H1 (cell line): Measurements from ENCODE around the gene ANKFY1. TPM values are rescaled to one million over a fixed set of nuclear protein-coding genes. Genes with fewer than 3 reads are reported as not detected.

ENCODE experiments used
- CTCF ChIA-PET: fragments of 300-600 bp; sonication (Branson Sonifier 250); formaldehyde crosslinking; loops from one replicate; lab custom pipeline; 2021; ENCODE audit not compliant: partially characterized antibody; lab: Charles Lee
- POLR2A ChIA-PET: fragments of 300-600 bp; sonication (Branson Sonifier 250); formaldehyde crosslinking; loops from one replicate; lab custom pipeline; 2021; ENCODE audit warnings: inconsistent platforms; ENCODE audit not compliant: partially characterized antibody; lab: Charles Lee
- DNase-seq, 2 experiments: peaks; one replicate each; pipeline versions ENCODE4 v3.0.0 to v3.0.0-alpha.2; 2010 to 2022; ENCODE audit warnings: low spot score in 2 of 2, low read depth in 1 of 2, mixed read lengths in 1 of 2
- FAIRE-seq: peaks from 2 replicates; lab custom pipeline; 2011; peaks lifted over from hg19 to GRCh38; lab: Jason Lieb, UNC
- H2AFZ ChIP-seq: 2 replicates; pipeline ENCODE4 v1.8.1; 2012; ENCODE audit warnings: low read length, inconsistent platforms
- H2AK5ac ChIP-seq: 2 replicates; pipeline ENCODE4 v1.6.1; 2013; ENCODE audit warnings: low read depth, low read length
- H2BK120ac ChIP-seq: replicated peaks from 2 replicates; pipeline ENCODE3; 2013; ENCODE audit warnings: low read depth, low read length, inconsistent platforms
- H2BK12ac ChIP-seq: 2 replicates; pipeline ENCODE4 v1.6.1; 2013; ENCODE audit warnings: low read depth, low read length
- H2BK15ac ChIP-seq: 2 replicates; pipeline ENCODE4 v1.6.1; 2013; ENCODE audit warnings: low read length
- H2BK20ac ChIP-seq: 2 replicates; pipeline ENCODE4 v1.6.1; 2013; ENCODE audit warnings: low read length
- H2BK5ac ChIP-seq: 2 replicates; pipeline ENCODE4 v1.6.1; 2013; ENCODE audit warnings: low read depth, low read length
- H3K14ac ChIP-seq: 2 replicates; pipeline ENCODE4 v1.6.1; 2013; ENCODE audit warnings: inconsistent platforms; ENCODE audit not compliant: insufficient read length
- H3K18ac ChIP-seq: 2 replicates; pipeline ENCODE4 v1.6.1; 2013; ENCODE audit warnings: low read length; ENCODE audit errors: extremely low read depth
- H3K23ac ChIP-seq: 2 replicates; pipeline ENCODE4 v1.6.1; 2013; ENCODE audit warnings: inconsistent platforms; ENCODE audit not compliant: insufficient read length
- H3K23me2 ChIP-seq: 2 replicates; pipeline ENCODE4 v1.6.1; 2013; ENCODE audit warnings: low read depth, low read length
- H3K27ac ChIP-seq: 2 replicates; pipeline ENCODE4 v1.6.1; 2011; ENCODE audit warnings: low read depth, low read length, inconsistent platforms
- H3K27me3 ChIP-seq, 4 experiments: replicated peaks in 1 of 4; 1 replicate in 1 of 4; 2 replicates in 3 of 4; pipeline versions ENCODE4 v1.6.1 to v1.8.1; 2011 to 2013; ENCODE audit warnings: low read length in 3 of 4, mild to moderate bottlenecking in 3 of 4, inconsistent platforms in 2 of 4, mixed read lengths in 2 of 4, moderate library complexity in 1 of 4; ENCODE audit not compliant: control insufficient read depth in 3 of 4, insufficient read depth in 3 of 4; ENCODE audit errors: extremely low read depth in 1 of 4
- H3K36me3 ChIP-seq, 4 experiments: 2 replicates each; pipeline versions ENCODE4 v1.6.1 to v1.8.1; 2011 to 2013; ENCODE audit warnings: mild to moderate bottlenecking in 4 of 4, low read length in 3 of 4, moderate library complexity in 2 of 4, control low read depth in 1 of 4, inconsistent platforms in 1 of 4; ENCODE audit not compliant: insufficient read depth in 4 of 4, control insufficient read depth in 2 of 4
- H3K4ac ChIP-seq: replicated peaks from 2 replicates; pipeline ENCODE3; 2013; ENCODE audit warnings: low read length, low read depth, mixed read lengths, inconsistent platforms; ENCODE audit not compliant: insufficient read length
- H3K4me1 ChIP-seq, 4 experiments: replicated peaks in 1 of 4; 1 replicate in 1 of 4; 2 replicates in 3 of 4; pipeline versions ENCODE4 v1.6.1 to v1.8.1; 2011 to 2013; ENCODE audit warnings: low read length in 3 of 4, inconsistent platforms in 2 of 4, mixed read lengths in 1 of 4; ENCODE audit not compliant: insufficient read depth in 4 of 4, control insufficient read depth in 3 of 4
- H3K4me2 ChIP-seq, 2 experiments: 2 replicates each; pipeline versions ENCODE4 v1.6.1 to v1.8.1; 2011 to 2013; ENCODE audit warnings: low read depth in 2 of 2, low read length in 2 of 2, control low read depth in 1 of 2, inconsistent platforms in 1 of 2, mild to moderate bottlenecking in 1 of 2; ENCODE audit not compliant: insufficient read depth in 1 of 2
- H3K4me3 ChIP-seq, 4 experiments: fragments of 200-600, 300-600 bp in 1 of 4; sonication (generic), shearing (Covaris generic), sonication (Bioruptor Twin) in 1 of 4; 2 replicates each; pipeline versions ENCODE4 v1.5.1 to v1.8.1; 2011 to 2016; ENCODE audit warnings: low read length in 4 of 4, low read depth in 3 of 4, control low read depth in 2 of 4, inconsistent platforms in 2 of 4, mild to moderate bottlenecking in 2 of 4, mixed read lengths in 1 of 4, moderate library complexity in 1 of 4; ENCODE audit not compliant: insufficient read depth in 2 of 4; ENCODE audit errors: extremely low read depth in 1 of 4
- H3K56ac ChIP-seq: replicated peaks from 2 replicates; pipeline ENCODE3; 2013; ENCODE audit warnings: low read depth, mild to moderate bottlenecking, mixed read lengths, low read length, inconsistent platforms; ENCODE audit not compliant: insufficient read length
- H3K79me1 ChIP-seq: 2 replicates; pipeline ENCODE4 v1.6.1; 2013; ENCODE audit warnings: low read depth, low read length, control low read depth
- H3K79me2 ChIP-seq, 2 experiments: 2 replicates each; pipeline versions ENCODE4 v1.6.1 to v1.8.1; 2012 to 2013; ENCODE audit warnings: low read length in 2 of 2, mild to moderate bottlenecking in 2 of 2, inconsistent platforms in 1 of 2; ENCODE audit not compliant: insufficient read depth in 2 of 2, control insufficient read depth in 1 of 2
- H3K9ac ChIP-seq, 4 experiments: replicated peaks in 1 of 4; 1 replicate in 1 of 4; 2 replicates in 3 of 4; pipeline versions ENCODE4 v1.6.1 to v1.8.1; 2011 to 2013; ENCODE audit warnings: low read depth in 3 of 4, low read length in 3 of 4, control low read depth in 2 of 4, mild to moderate bottlenecking in 2 of 4, moderate library complexity in 2 of 4, inconsistent platforms in 1 of 4; ENCODE audit errors: extremely low read depth in 1 of 4
- H3K9me3 ChIP-seq, 2 experiments: 2 replicates each; pipeline versions ENCODE4 v1.6.1 to v1.8.1; 2012 to 2013; ENCODE audit warnings: mild to moderate bottlenecking in 2 of 2, moderate library complexity in 2 of 2, control low read depth in 1 of 2, inconsistent platforms in 1 of 2, low read depth in 1 of 2, low read length in 1 of 2, mixed read lengths in 1 of 2; ENCODE audit not compliant: insufficient read depth in 2 of 2
- H4K20me1 ChIP-seq, 2 experiments: replicated peaks in 1 of 2; 2 replicates each; pipeline versions ENCODE3 to v1.8.1; 2011 to 2013; ENCODE audit warnings: inconsistent platforms in 2 of 2, low read length in 2 of 2, mild to moderate bottlenecking in 1 of 2; ENCODE audit not compliant: insufficient read depth in 2 of 2, control insufficient read depth in 1 of 2
- H4K5ac ChIP-seq: 2 replicates; pipeline ENCODE4 v1.6.1; 2013; ENCODE audit warnings: low read length, low read depth, mixed read lengths, inconsistent platforms; ENCODE audit not compliant: insufficient read length
- H4K8ac ChIP-seq: 2 replicates; pipeline ENCODE4 v1.8.0; 2013; ENCODE audit warnings: mild to moderate bottlenecking, moderate library complexity, low read length, inconsistent platforms; ENCODE audit not compliant: insufficient read depth; ENCODE audit errors: extremely low read depth
- H4K91ac ChIP-seq: replicated peaks from 2 replicates; pipeline ENCODE3; 2013; ENCODE audit warnings: low read length, mixed read lengths, inconsistent platforms; ENCODE audit not compliant: insufficient read length
- ASH2L ChIP-seq: fragments of 200-600, 300-600 bp; sonication (generic); IDR thresholded peaks from one replicate; pipeline ENCODE4 v1.7.1; 2017; ENCODE audit warnings: low read length
- BRCA1 ChIP-seq: IDR thresholded peaks from 2 replicates; pipeline ENCODE4 v1.6.1; 2012; ENCODE audit warnings: low read depth, low read length, improper control_type of control experiment
- CHD2 ChIP-seq: IDR thresholded peaks from 2 replicates; pipeline ENCODE4 v1.6.1; 2012; ENCODE audit warnings: low read length, improper control_type of control experiment
- CTBP2 ChIP-seq: IDR thresholded peaks from 2 replicates; pipeline ENCODE4 v1.7.0; 2011; ENCODE audit warnings: borderline replicate concordance, mild to moderate bottlenecking, moderate library complexity, mixed read lengths, low read length; ENCODE audit not compliant: insufficient read depth, insufficient read length
- EZH2 ChIP-seq: fragments of 200-600 bp; sonication (generic); IDR thresholded peaks from 2 replicates; pipeline ENCODE4 v1.7.1; 2012; ENCODE audit warnings: low read depth, mild to moderate bottlenecking, moderate library complexity, low read length, inconsistent platforms; ENCODE audit not compliant: severe bottlenecking
- GABPA ChIP-seq: IDR thresholded peaks from 2 replicates; pipeline ENCODE4 v1.6.1; 2011; ENCODE audit warnings: mild to moderate bottlenecking, low read length, moderate library complexity, borderline replicate concordance; ENCODE audit not compliant: insufficient read depth
- HDAC2 ChIP-seq, 2 experiments: fragments of 300-600 bp in 1 of 2; sonication (generic) in 1 of 2; IDR thresholded peaks; 2 replicates each; pipeline ENCODE4 v1.6.1; 2011 to 2012; ENCODE audit warnings: low read depth in 2 of 2, low read length in 2 of 2, mild to moderate bottlenecking in 2 of 2, moderate library complexity in 2 of 2, borderline replicate concordance in 1 of 2, inconsistent platforms in 1 of 2
- HDAC6 ChIP-seq: IDR thresholded peaks from one replicate; pipeline ENCODE4 v1.7.1; 2012; ENCODE audit warnings: low read depth, mild to moderate bottlenecking, inconsistent platforms, low read length, moderate library complexity
- POLR2AphosphoS5 ChIP-seq: IDR thresholded peaks from 2 replicates; pipeline ENCODE4 v1.6.1; 2011; ENCODE audit warnings: low read depth, low read length
- RBBP5 ChIP-seq: IDR thresholded peaks from 2 replicates; pipeline ENCODE4 v1.7.1; 2012; ENCODE audit warnings: low read depth, mild to moderate bottlenecking, inconsistent platforms, low read length, moderate library complexity, borderline replicate concordance
- RFX5 ChIP-seq: IDR thresholded peaks from 2 replicates; pipeline ENCODE4 v1.6.1; 2011; ENCODE audit warnings: low read depth, low read length, improper control_type of control experiment, borderline replicate concordance
- SIRT6 ChIP-seq: IDR thresholded peaks from one replicate; pipeline ENCODE4 v1.7.1; 2012; ENCODE audit warnings: low read length, inconsistent platforms
- SRF ChIP-seq: IDR thresholded peaks from 2 replicates; pipeline ENCODE4 v1.6.1; 2011; ENCODE audit warnings: mild to moderate bottlenecking, low read depth, low read length, moderate library complexity
- TBP ChIP-seq: IDR thresholded peaks from 2 replicates; pipeline ENCODE4 v1.6.1; 2011; ENCODE audit warnings: low read depth, low read length, improper control_type of control experiment
- TCF12 ChIP-seq: IDR thresholded peaks from 2 replicates; pipeline ENCODE4 v1.6.1; 2011; ENCODE audit warnings: low read depth, mild to moderate bottlenecking, low read length
- WGBS, 2 experiments: shearing (Covaris generic) in 1 of 2; methylation state at CpG; one replicate each; pipeline versions ENCODE4 v1.1.6 to v1.1.7; 2013 to 2015; ENCODE audit warnings: low lambda C conversion rate in 2 of 2, mixed read lengths in 2 of 2, inconsistent platforms in 1 of 2, low coverage in 1 of 2, missing lambda C conversion rate in 1 of 2; ENCODE audit not compliant: insufficient replicate concordance in 2 of 2, insufficient coverage in 1 of 2, insufficient read length in 1 of 2; ENCODE audit errors: extremely low coverage in 1 of 2, missing lambda C conversion rate in 1 of 2; 5-methylcytosine and 5-hydroxymethylcytosine counted together
- polyA plus RNA-seq, 7 experiments: library from polyadenylated mRNA; depleted of rRNA in 3 of 7; stranded (reverse) in 5 of 7; unstranded in 2 of 7; fragments of >200 nt in 5 of 7; fragments of 200-250 nt in 2 of 7; gene quantifications; 1 replicate in 5 of 7; 2 replicates in 1 of 7; 4 replicates in 1 of 7; pipeline versions ENCODE4 v1.2.1 to v1.2.3, GENCODE V29; 2011 to 2013; ENCODE audit warnings: missing spikeins in 2 of 7, mixed read lengths in 2 of 7
- total RNA-seq: library from RNA; stranded (reverse); fragmentation: NEBNext Ultra II Directional; extraction: Animal tissue kit (Norgen Biotek cat#: 25700); gene quantifications from 2 replicates; pipeline ENCODE4 v1.2.1, GENCODE V29; 2021

Gene ANKFY1
- total and polyA plus RNA-seq, 2 of the 8 experiments (the other 6 are each of a cell fraction or from before 2014, with no cell fraction given): 28.3 to 45.3 TPM

- Histone ChIP-seq H4K20me1 (peaks cover 0 to 3% of the 10 kb centered on the region in 2 experiments), H3K4ac (no peak overlapping the region), H3K36me3 (peaks cover 6 to 43% (median 8%) of the 10 kb centered on the region in 4 experiments; a peak in 6 of 8 replicates), H4K5ac (no peak overlapping the region), H3K9me3 (no peaks in the 10 kb centered on the region), H4K8ac (no peak overlapping the region), H3K23ac (no peak overlapping the region), H2BK5ac (no peak overlapping the region), H2AFZ (no peak overlapping the region), H4K91ac (no peak overlapping the region), H3K14ac (no peak overlapping the region), H3K79me2 (peaks cover 2 to 90% of the 10 kb centered on the region in 2 experiments; a peak in 2 of 4 replicates), H2BK120ac (no peak overlapping the region), H3K56ac (no peak overlapping the region), H2AK5ac (no peak overlapping the region), H3K18ac (no peak overlapping the region), H2BK20ac (no peak overlapping the region), H2BK15ac (no peak overlapping the region), H2BK12ac (no peak overlapping the region), H3K9ac (no peak overlapping the region), H3K27ac (no peak overlapping the region), H3K79me1 (peaks cover 6% of the 10 kb centered on the region), H3K4me1 (no peaks in the 10 kb centered on the region), H3K4me2 (no peak overlapping the region), H3K4me3 (no peak overlapping the region), H3K27me3 (no peaks in the 10 kb centered on the region), H3K23me2 (no peaks in the 10 kb centered on the region)
- POLR2A ChIA-PET: interaction anchor here (0.6 to 1.5 kb wide), 2 partner anchors 9 to 19 kb away, joined by 3 read pairs; no protein-coding TSS in a partner anchor
- CTCF ChIA-PET: interaction anchor here (1.6 to 1.8 kb wide), 2 partner anchors 32 to 81 kb away, joined by 4 to 10 read pairs; no protein-coding TSS in a partner anchor
- WGBS, 2 experiments: 93% methylated on average over 3 of the region's 3 CpGs; no CpG with 5 or more reads in 1 of the 2 experiments
- DNase-seq (no peak), FAIRE-seq (no peak)
- TF ChIP-seq BRCA1: no peak
- TF ChIP-seq CTBP2: no peak
- TF ChIP-seq POLR2AphosphoS5: no peak
- no peak for TF ChIP-seq GABPA
- TF ChIP-seq TBP: no peak
- no peak for TF ChIP-seq ASH2L
- no peak for TF ChIP-seq HDAC6
- no peak for TF ChIP-seq SRF
- no peak for TF ChIP-seq RBBP5
- no peak for TF ChIP-seq TCF12
- no peak for TF ChIP-seq HDAC2 (IDR thresholded peaks at IDR 0.05; ENCODE audit: borderline replicate concordance in 1 of 2, low read depth in 2 of 2, low read length in 2 of 2)
- TF ChIP-seq RFX5: no peak
- TF ChIP-seq EZH2: no peak
- no peak for TF ChIP-seq SIRT6
- TF ChIP-seq CHD2: no peak
These were observed 33.6 kb upstream of the ANKFY1 start for GRCh38 chr17:4297351-4297750.
